HFFc6 (cell line): Measurements from ENCODE around the gene GABARAPL2. TPM values are rescaled to one million over a fixed set of nuclear protein-coding genes. Genes with fewer than 3 reads are reported as not detected.

Experiments used
- DNase-seq: peaks from one replicate; pipeline ENCODE4 v3.0.0-alpha.2; 2018
- H3K27ac Mint-ChIP-seq: 2 replicates; pipeline ENCODE4 v1.8.0; 2020; ENCODE audit warnings: mild to moderate bottlenecking, mixed read lengths
- H3K27me3 Mint-ChIP-seq: 2 replicates; pipeline ENCODE4 v1.8.0; 2021; ENCODE audit warnings: mild to moderate bottlenecking, moderate library complexity, mixed read lengths; ENCODE audit not compliant: insufficient read depth
- H3K36me3 Mint-ChIP-seq: 2 replicates; pipeline ENCODE4 v1.8.0; 2021; ENCODE audit warnings: low read depth, mixed read lengths
- H3K4me1 Mint-ChIP-seq: 2 replicates; pipeline ENCODE4 v1.8.0; 2020; ENCODE audit warnings: low read depth, mixed read lengths
- H3K4me3 Mint-ChIP-seq: 2 replicates; pipeline ENCODE4 v1.8.0; 2020; ENCODE audit warnings: mild to moderate bottlenecking, moderate library complexity, mixed read lengths
- H3K9me3 Mint-ChIP-seq: 2 replicates; pipeline ENCODE4 v1.8.0; 2020; ENCODE audit warnings: mild to moderate bottlenecking, mixed read lengths
- CTCF ChIP-seq: fragments of 200-600 bp; sonication (generic); IDR thresholded peaks from 2 replicates; pipeline ENCODE4 v1.5.0; 2021; ENCODE audit warnings: antibody characterized with exemption, mild to moderate bottlenecking
- total RNA-seq, 6 experiments: library from RNA; stranded (reverse); fragmentation: NEBNext Ultra II Directional; extraction: Animal tissue kit (Norgen Biotek cat#: 25700); gene quantifications; 2 replicates in 1 of 6; 3 replicates in 5 of 6; pipeline ENCODE4 v1.2.3, GENCODE V29; 2021

Gene GABARAPL2
- total RNA-seq, 6 experiments from 2014 or later: 82.0 to 114 (median 100) TPM

GRCh38 chr16:75570396-75571065, 4.4 kb downstream of the GABARAPL2 start:
- DNase-seq: no peak
- Mint-ChIP-seq H3K27ac (no peak overlapping the region), H3K9me3 (no peaks in the 10 kb centered on the region), H3K4me1 (peaks cover 15% of the 10 kb centered on the region), H3K4me3 (no peak overlapping the region), H3K27me3 (no peaks in the 10 kb centered on the region), H3K36me3 (peaks cover 22% of the 10 kb centered on the region; the same call in 1 of the 2 replicates)
- no peak for TF ChIP-seq CTCF

- H3K27ac Mint-ChIP-seq: no peak overlapping the region
- peaks cover 15% of the 10 kb centered on the region; the same call in 1 of the 2 replicates for H3K36me3 Mint-ChIP-seq
- no peak overlapping the region for H3K4me3 Mint-ChIP-seq
- DNase-seq: no peak
- no peak for TF ChIP-seq CTCF
- H3K27me3 Mint-ChIP-seq: no peaks in the 10 kb centered on the region
- no peaks in the 10 kb centered on the region for H3K9me3 Mint-ChIP-seq
- no peaks in the 10 kb centered on the region; the same call in 1 of the 2 replicates for H3K4me1 Mint-ChIP-seq
These were observed 6.8 kb downstream of the GABARAPL2 start for GRCh38 chr16:75572864-75573542.

- no peak overlapping the region for H3K27ac Mint-ChIP-seq
- no peak overlapping the region for H3K4me3 Mint-ChIP-seq
- TF ChIP-seq CTCF: no peak
- H3K9me3 Mint-ChIP-seq: no peaks in the 10 kb centered on the region
- no peaks in the 10 kb centered on the region; the same call in 1 of the 2 replicates for H3K4me1 Mint-ChIP-seq
- no peak for DNase-seq
- H3K36me3 Mint-ChIP-seq: peaks cover 17% of the 10 kb centered on the region
- H3K27me3 Mint-ChIP-seq: no peaks in the 10 kb centered on the region
These were observed 7.8 kb downstream of the GABARAPL2 start for GRCh38 chr16:75573955-75574354.

- no peak for TF ChIP-seq CTCF
- H3K36me3 Mint-ChIP-seq: peaks cover 17% of the 10 kb centered on the region
- H3K4me3 Mint-ChIP-seq: no peak overlapping the region
- H3K27me3 Mint-ChIP-seq: no peaks in the 10 kb centered on the region; the same call in 1 of the 2 replicates
- H3K27ac Mint-ChIP-seq: no peak overlapping the region
- DNase-seq: no peak
- H3K4me1 Mint-ChIP-seq: no peaks in the 10 kb centered on the region; the same call in 1 of the 2 replicates
- no peaks in the 10 kb centered on the region for H3K9me3 Mint-ChIP-seq
These were observed 9.8 kb downstream of the GABARAPL2 start for GRCh38 chr16:75575958-75576357.

GRCh38 chr16:75576384-75576811, 10.2 kb downstream of the GABARAPL2 start:
- no peak overlapping the region for H3K27ac Mint-ChIP-seq
- no peaks in the 10 kb centered on the region; the same call in 1 of the 2 replicates for H3K27me3 Mint-ChIP-seq
- peaks cover 17% of the 10 kb centered on the region for H3K36me3 Mint-ChIP-seq
- H3K9me3 Mint-ChIP-seq: no peaks in the 10 kb centered on the region
- no peak for TF ChIP-seq CTCF
- H3K4me3 Mint-ChIP-seq: no peak overlapping the region
- no peaks in the 10 kb centered on the region; the same call in 1 of the 2 replicates for H3K4me1 Mint-ChIP-seq
- DNase-seq: no peak
